ENCODE measurements around the gene CCL1. TPM values are rescaled to one million over a fixed set of nuclear protein-coding genes. Genes with fewer than 3 reads are reported as not detected.

The CCL1 gene
- total and polyA plus RNA-seq, 10 of the 15 experiments (the other 5 are each of a cell fraction or from before 2014, with no cell fraction given), result 0.14 to 1.8 (median 0.40) TPM; not detected in 3

DNA sequence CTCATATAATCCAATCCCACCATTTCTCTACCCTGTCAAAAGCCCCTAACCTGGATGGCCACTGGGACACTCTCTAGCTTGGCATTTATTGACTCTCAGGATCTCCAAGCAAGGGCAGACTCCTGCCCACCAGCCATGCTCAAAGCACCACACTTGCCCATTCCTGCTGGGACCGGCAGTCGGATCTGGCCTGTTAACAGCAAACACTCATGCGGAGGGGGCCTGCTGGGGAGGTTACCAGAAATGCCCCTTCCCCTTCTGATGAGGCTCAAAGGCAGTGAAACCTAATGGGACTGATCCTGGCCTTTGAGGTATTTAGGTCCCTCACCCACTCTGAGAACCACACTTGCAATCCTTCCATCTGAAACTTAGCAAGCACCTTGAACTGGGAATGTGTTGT lies 6.5 kb upstream of the CCL1 start:
- BruUV-seq (replicated peaks), result no TSS peak
- Histone ChIP-seq H3K4me1 (ENCODE audit: control insufficient read depth, insufficient read depth, low read length) (peaks cover 16% of the 10 kb centered on the region), H3K9ac (ENCODE audit: control insufficient read depth, insufficient read depth, low read length) (no peak overlapping the region), H4K20me1 (ENCODE audit: control insufficient read depth, insufficient read depth) (no peaks in the 10 kb centered on the region), H3K4me2 (ENCODE audit: control insufficient read depth, insufficient read depth) (no peak overlapping the region), H2AFZ (ENCODE audit: control insufficient read depth, low read depth, low read length) (no peak overlapping the region), H3K36me3 (ENCODE audit: control insufficient read depth in 2 of 2, insufficient read depth in 2 of 2, low read length in 1 of 2) (no peaks in the 10 kb centered on the region), H3K27ac (ENCODE audit: control insufficient read depth, insufficient read depth) (no peak overlapping the region), H3K27me3 (replicated peaks in 1 of 2; ENCODE audit: control insufficient read depth in 2 of 2, insufficient read depth in 2 of 2, low read length in 1 of 2) (peaks cover 2 to 13% of the 10 kb centered on the region in 2 experiments; a peak in 3 of 4 replicates), H3K79me2 (ENCODE audit: control insufficient read depth, insufficient read depth, low read length) (no peaks in the 10 kb centered on the region), H3K4me3 (no peak overlapping the region), H3K9me3 (replicated peaks; ENCODE audit: control insufficient read depth, insufficient read depth, low read length) (no peaks in the 10 kb centered on the region)
- SMC1A ChIA-PET (ENCODE audit: uncharacterized antibody, unreplicated experiment), result interaction anchor here (0.6 to 1.8 kb wide), 2 partner anchors 13 to 198 kb away, joined by 4 to 7 read pairs; no protein-coding TSS in a partner anchor
- ATAC-seq, result no peak
- in situ Hi-C loops (cut with MboI), result no loop called here
- FAIRE-seq, result no peak
- WGBS (ENCODE audit: insufficient coverage, insufficient replicate concordance, low lambda C conversion rate, missing lambda C conversion rate), result 71% methylated on average over 3 of the region's 3 CpGs
- POLR2A ChIA-PET, result no interaction called here
- DNase-seq (ENCODE audit: low read depth, low spot score), result no peak
- intact Hi-C loops (cut with micrococcal nuclease; ENCODE audit: unreplicated experiment), result no loop called here
- CTCF ChIA-PET, result interaction anchor here (1.4 to 7.2 kb wide), 4 partner anchors 8 to 29 kb away, joined by 5 to 66 read pairs (median 6); partner anchors contain the start of genes CCL1 and CCL13
- TF ChIP-seq HDAC6 (IDR thresholded peaks at IDR 0.05; ENCODE audit: unreplicated experiment) (no peak), ASH2L (IDR thresholded peaks at IDR 0.05; ENCODE audit: borderline replicate concordance, low read depth) (no peak), CHD4 (IDR thresholded peaks at IDR 0.05) (no peak), FOXK2 (IDR thresholded peaks at IDR 0.05) (no peak), YBX1 (IDR thresholded peaks at IDR 0.05) (no peak)
- TF ChIP-seq, protein P1, sequence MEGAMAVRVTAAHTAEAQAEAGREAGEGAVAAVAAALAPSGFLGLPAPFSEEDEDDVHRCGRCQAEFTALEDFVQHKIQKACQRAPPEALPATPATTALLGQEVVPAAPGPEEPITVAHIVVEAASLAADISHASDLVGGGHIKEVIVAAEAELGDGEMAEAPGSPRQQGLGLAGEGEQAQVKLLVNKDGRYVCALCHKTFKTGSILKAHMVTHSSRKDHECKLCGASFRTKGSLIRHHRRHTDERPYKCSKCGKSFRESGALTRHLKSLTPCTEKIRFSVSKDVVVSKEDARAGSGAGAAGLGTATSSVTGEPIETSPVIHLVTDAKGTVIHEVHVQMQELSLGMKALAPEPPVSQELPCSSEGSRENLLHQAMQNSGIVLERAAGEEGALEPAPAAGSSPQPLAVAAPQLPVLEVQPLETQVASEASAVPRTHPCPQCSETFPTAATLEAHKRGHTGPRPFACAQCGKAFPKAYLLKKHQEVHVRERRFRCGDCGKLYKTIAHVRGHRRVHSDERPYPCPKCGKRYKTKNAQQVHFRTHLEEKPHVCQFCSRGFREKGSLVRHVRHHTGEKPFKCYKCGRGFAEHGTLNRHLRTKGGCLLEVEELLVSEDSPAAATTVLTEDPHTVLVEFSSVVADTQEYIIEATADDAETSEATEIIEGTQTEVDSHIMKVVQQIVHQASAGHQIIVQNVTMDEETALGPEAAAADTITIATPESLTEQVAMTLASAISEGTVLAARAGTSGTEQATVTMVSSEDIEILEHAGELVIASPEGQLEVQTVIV (IDR thresholded peaks at IDR 0.05; ENCODE audit: borderline replicate concordance, partially characterized antibody), result no peak
- RAD21 ChIA-PET (ENCODE audit: unreplicated experiment), result no interaction called here

All from GM12878 (cell line).